ENCODE measurements around the gene DGKQ. TPM values are rescaled to one million over a fixed set of nuclear protein-coding genes. Genes with fewer than 3 reads are reported as not detected.

The DGKQ gene
- total RNA-seq, 1 experiment from 2014 or later = 12.4 TPM

DNA sequence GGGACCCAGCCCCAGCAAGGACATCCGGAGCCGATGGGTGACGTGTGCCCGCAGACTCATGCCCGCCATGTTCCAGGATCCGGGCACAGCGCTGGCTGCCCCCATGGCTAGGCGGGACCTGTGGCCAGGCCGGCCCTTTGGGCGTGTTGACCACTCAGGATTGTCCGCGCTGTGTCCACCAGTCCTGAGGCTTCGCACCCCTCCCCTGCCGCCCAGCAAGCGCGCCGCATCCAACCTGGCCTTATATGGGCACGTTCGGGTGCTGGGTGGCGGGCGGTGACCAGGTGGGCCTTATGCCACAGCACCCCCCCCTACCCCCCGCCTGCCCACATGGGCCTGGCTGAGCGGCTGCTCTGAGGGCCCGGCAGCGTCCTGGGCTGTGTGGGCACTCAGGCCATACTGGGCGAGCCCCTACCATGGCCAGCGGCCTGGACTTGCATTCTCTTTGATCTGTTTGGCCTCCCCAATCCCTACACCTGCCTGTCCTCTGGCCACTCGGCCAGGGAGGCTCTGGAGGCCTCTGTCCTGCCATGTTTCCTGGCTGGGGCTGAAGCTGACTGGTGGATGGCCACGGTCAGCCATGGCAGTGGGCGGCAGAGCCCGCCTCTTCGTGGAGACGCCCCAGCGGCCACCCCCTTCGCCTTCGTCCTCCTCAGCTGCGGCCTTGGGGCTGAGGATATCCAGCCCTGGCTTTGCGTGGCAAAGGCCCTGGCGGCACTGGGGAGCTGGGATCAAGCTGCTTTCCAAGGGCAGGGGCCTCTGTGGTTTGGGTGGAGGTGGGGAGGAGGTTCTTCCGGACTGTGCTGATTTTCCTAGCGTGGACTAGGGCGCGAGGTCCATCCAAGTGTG lies 40.1 kb upstream of the DGKQ start:
- Histone ChIP-seq H3K23ac (ENCODE audit: insufficient read length, low read depth, low read length) (no peak overlapping the region), H4K20me1 (ENCODE audit: control insufficient read depth, insufficient read depth, insufficient read length) (no peaks in the 10 kb centered on the region), H3K9ac (ENCODE audit: extremely low read depth, insufficient read length, low read length) (no peak overlapping the region)

More for the DNA sequence above, 40.1 kb upstream of the DGKQ start:
- no peaks in the 10 kb centered on the region for H3K4me1 ChIP-seq (ENCODE audit: insufficient read depth, low read length)
- peaks cover 0 to 4% (median 0%) of the 10 kb centered on the region in 3 experiments; a peak in 2 of 7 replicates for H3K36me3 Mint-ChIP-seq (ENCODE audit: insufficient read depth in 1 of 3, low read depth in 3 of 3)
- H2AK5ac ChIP-seq (ENCODE audit: insufficient read length, low read length) = no peak overlapping the region
- peaks cover 15% of the 10 kb centered on the region; the same call in 1 of the 2 replicates for H3K27me3 ChIP-seq (ENCODE audit: insufficient read depth, low read length)
- H3K9me3 Mint-ChIP-seq = no peaks in the 10 kb centered on the region
- no peak overlapping the region for H3K14ac ChIP-seq (ENCODE audit: insufficient read depth, low read length)
- no peak overlapping the region for H4K5ac ChIP-seq (ENCODE audit: insufficient read length, low read depth, low read length)
- H3K9me3 ChIP-seq (ENCODE audit: control insufficient read depth, low read depth, low read length) = no peaks in the 10 kb centered on the region
- H3K4me1 Mint-ChIP-seq = peaks cover 11 to 18% of the 10 kb centered on the region in 2 experiments
- no peak overlapping the region for H3T11ph ChIP-seq (ENCODE audit: low read length)
- H4K8ac ChIP-seq (replicated peaks; ENCODE audit: insufficient read length, low read depth, low read length) = no peak overlapping the region
- peaks cover 20% of the 10 kb centered on the region for H3K27me3 Mint-ChIP-seq (ENCODE audit: low read depth)
- no peak overlapping the region for H2BK120ac ChIP-seq (ENCODE audit: low read depth, low read length, poor library complexity, severe bottlenecking)
- peaks cover 14% of the 10 kb centered on the region for H3K23me2 ChIP-seq (ENCODE audit: insufficient read length, low read depth, low read length, poor library complexity, severe bottlenecking)
- no peak overlapping the region for H3K4me2 ChIP-seq (ENCODE audit: insufficient read depth, insufficient read length, low read length)
- no peaks in the 10 kb centered on the region for H3K79me1 ChIP-seq (ENCODE audit: insufficient read depth, low read depth, low read length, poor library complexity, severe bottlenecking)
- no peak overlapping the region for H2AFZ ChIP-seq (ENCODE audit: low read length)
- H3K4ac ChIP-seq (ENCODE audit: low read depth, low read length) = no peak overlapping the region
- H3K27ac ChIP-seq (ENCODE audit: insufficient read length, low read depth, low read length) = no peak overlapping the region
- H2BK15ac ChIP-seq (ENCODE audit: low read depth, low read length) = no peak overlapping the region
- H2BK5ac ChIP-seq (ENCODE audit: insufficient read length, low read length) = no peak overlapping the region
- no peak overlapping the region for H4K91ac ChIP-seq (ENCODE audit: insufficient read length, low read depth, low read length)
- no peak overlapping the region for H3K4me3 Mint-ChIP-seq
- H3K79me2 ChIP-seq (ENCODE audit: insufficient read depth, low read length) = no peaks in the 10 kb centered on the region
- no CpG with 5 or more reads among the region's 43 CpGs for WGBS (ENCODE audit: extremely low coverage, insufficient read length, low lambda C conversion rate)
- TF ChIP-seq, protein P1, sequence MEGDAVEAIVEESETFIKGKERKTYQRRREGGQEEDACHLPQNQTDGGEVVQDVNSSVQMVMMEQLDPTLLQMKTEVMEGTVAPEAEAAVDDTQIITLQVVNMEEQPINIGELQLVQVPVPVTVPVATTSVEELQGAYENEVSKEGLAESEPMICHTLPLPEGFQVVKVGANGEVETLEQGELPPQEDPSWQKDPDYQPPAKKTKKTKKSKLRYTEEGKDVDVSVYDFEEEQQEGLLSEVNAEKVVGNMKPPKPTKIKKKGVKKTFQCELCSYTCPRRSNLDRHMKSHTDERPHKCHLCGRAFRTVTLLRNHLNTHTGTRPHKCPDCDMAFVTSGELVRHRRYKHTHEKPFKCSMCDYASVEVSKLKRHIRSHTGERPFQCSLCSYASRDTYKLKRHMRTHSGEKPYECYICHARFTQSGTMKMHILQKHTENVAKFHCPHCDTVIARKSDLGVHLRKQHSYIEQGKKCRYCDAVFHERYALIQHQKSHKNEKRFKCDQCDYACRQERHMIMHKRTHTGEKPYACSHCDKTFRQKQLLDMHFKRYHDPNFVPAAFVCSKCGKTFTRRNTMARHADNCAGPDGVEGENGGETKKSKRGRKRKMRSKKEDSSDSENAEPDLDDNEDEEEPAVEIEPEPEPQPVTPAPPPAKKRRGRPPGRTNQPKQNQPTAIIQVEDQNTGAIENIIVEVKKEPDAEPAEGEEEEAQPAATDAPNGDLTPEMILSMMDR (conservative IDR thresholded peaks at IDR 0.05) = no peak
- no peak for DNase-seq
- no peak overlapping the region for H2BK20ac ChIP-seq (ENCODE audit: low read depth, low read length, poor library complexity, severe bottlenecking)
- H3K18ac ChIP-seq (ENCODE audit: insufficient read length, low read depth, low read length) = no peak overlapping the region
- H3K56ac ChIP-seq (ENCODE audit: insufficient read length, low read depth, low read length) = no peak overlapping the region
- H2BK12ac ChIP-seq (ENCODE audit: insufficient read length, low read depth, low read length) = no peak overlapping the region
- peak overlapping the region in 1 of 3 experiments; percentile 65; a peak in 1 of 7 replicates for H3K27ac Mint-ChIP-seq

Measured in H9 (cell line).